Measurements from ENCODE around the gene RNF44.

GRCh38 chr5:176545388-176545736, 8.2 kb upstream of the RNF44 start:
- TF ChIP-seq CTCF (conservative IDR thresholded peaks at IDR 0.05; ENCODE audit: low read length) (no peak), EZH2phosphoT487 (IDR thresholded peaks at IDR 0.05; ENCODE audit: borderline replicate concordance, low read depth, low read length) (no peak)
